ENCODE measurements around the gene FAM163B.
A peak's percentile ranks its signal among the peaks of the same experiment; 100 is the strongest.

The FAM163B gene

DNA sequence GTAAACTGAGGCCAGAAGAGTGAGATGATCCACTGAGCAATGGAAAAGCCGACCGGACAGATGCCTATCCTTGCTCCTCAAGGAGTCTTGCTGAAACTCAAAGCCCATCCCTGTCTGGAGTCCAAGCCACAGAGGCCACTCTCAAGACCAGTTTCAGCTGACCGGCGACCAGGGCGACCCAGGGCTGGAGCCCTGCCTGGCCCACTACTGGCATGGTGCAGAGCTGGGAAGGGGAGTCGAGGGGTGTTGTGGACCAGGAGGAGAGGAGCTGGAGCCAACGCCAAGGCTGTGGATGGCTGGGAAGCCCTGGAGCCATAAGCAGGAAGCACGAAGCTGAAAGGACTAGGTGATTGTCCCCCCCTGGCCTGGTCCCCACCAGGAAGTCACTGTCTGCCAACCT, 22.1 kb downstream of the FAM163B start:
- Mint-ChIP-seq H3K4me3 (no peak overlapping the region), H3K9me3 (peaks cover 5 to 8% of the 10 kb centered on the region in 2 donors), H3K4me1 (peaks cover 23% of the 10 kb centered on the region), H3K27me3 (peaks cover 55% of the 10 kb centered on the region), H3K27ac (no peak overlapping the region)
- DNase-seq, result no peak
- ATAC-seq, result no peak

DNA sequence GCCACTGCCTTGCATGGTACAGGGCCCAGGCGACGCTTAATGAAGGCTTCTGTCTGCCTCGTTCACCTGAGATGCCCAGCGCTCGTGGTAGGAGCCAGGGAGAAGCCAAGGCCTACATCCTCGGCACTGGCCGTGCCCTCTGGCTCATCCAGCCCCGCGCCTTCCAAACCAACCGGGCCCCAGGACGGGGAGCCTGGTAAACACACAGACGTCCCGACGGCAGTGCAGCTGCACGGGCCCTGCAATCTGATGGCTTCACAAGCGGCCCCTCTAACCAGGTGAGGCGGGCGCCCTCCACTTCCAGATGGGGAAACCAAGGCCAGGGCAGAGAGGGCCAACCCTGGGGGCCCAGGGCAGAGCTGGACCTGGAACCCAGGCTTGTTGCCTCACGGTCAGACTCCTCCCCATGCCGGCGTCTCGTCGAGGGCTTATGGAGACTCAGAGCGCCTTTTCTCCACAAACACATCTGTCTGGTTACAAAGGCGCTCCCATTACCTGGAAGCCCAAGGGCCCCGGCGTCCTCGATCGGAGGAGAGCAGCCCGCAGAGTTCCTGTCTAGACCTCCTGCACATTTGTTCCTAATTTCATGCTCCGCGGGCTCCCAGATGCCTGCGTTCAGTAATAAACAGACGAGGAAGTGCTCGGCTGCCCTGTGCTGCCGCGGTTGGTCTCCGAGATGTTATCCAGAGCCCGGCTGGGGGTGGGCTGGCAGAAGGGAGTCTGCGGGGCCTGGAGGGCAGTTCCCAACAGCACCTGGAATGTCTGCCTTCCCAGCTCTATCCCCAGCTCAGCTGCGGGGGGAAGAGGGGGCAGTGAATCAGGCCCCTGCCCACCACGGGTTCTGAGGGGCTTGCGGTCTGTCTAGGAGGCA, 23.5 kb downstream of the FAM163B start:
- Mint-ChIP-seq H3K4me3 (no peak overlapping the region), H3K27ac (no peak overlapping the region), H3K4me1 (peaks cover 23% of the 10 kb centered on the region), H3K9me3 (peaks cover 5 to 8% of the 10 kb centered on the region in 2 donors), H3K27me3 (peaks cover 63% of the 10 kb centered on the region)
- ATAC-seq (no peak), DNase-seq (no peak)

- peaks cover 72% of the 10 kb centered on the region for H3K27me3 Mint-ChIP-seq
Measured at GRCh38 chr9:133584559-133585476, 24.4 kb downstream of the FAM163B start.

DNA sequence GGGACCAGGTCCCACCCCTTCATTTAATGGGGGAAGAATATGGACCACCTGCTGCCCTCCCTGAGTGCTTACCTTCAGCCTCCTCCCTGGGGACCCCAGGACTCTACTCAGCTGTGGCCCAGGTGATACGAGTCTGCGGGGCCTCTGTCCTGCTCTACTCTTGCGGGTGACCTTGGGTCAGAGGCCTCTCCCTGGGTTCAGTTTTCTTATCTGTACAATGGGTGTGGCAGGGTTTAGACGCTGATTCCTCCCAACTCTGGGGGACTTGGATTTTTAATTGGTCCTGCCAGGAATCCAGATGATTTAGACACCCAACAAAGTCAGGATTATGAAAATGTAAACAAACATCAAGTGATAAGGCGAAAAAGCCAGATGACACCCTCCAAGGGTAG, 25.0 kb downstream of the FAM163B start:
- peaks cover 23% of the 10 kb centered on the region for H3K4me1 Mint-ChIP-seq
- H3K9me3 Mint-ChIP-seq, result peaks cover 5 to 8% of the 10 kb centered on the region in 2 donors
- H3K27ac Mint-ChIP-seq, result peak overlapping the region in 1 of 2 donors; percentile 50
- no peak for ATAC-seq
- no peak overlapping the region for H3K4me3 Mint-ChIP-seq
- no peak for DNase-seq
- H3K27me3 Mint-ChIP-seq, result peaks cover 78% of the 10 kb centered on the region

More at GRCh38 chr9:133584559-133585476, 24.4 kb downstream of the FAM163B start:
- ATAC-seq (no peak), DNase-seq (no peak)
- H3K9me3 Mint-ChIP-seq, result peaks cover 5 to 8% of the 10 kb centered on the region in 2 donors
- peak overlapping the region in 1 of 2 donors; percentile 50 for H3K27ac Mint-ChIP-seq
- no peak overlapping the region for H3K4me3 Mint-ChIP-seq
- H3K4me1 Mint-ChIP-seq, result peaks cover 23% of the 10 kb centered on the region

DNA sequence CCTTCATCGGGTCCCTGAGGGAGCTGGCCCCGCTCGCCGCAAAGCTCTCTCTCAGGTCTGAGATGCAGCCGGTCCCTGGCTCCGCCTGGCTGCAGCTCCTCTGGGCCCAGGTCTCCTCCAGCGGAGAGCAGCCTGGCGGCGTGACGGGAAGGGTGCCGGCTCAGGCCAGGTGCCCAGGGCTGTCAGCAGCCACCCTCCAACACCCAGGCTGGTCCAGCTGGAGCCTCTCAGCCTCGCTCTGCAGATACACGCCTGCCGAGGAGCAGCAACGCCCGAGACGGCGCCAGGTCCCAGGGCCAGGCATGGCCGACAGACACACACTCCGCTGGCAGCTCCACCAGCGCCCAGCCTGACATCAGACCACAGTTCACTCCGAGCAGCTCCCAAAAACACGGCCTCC, 25.6 kb downstream of the FAM163B start:
- Mint-ChIP-seq H3K27me3 (peaks cover 84% of the 10 kb centered on the region), H3K4me3 (no peak overlapping the region), H3K9me3 (peaks cover 4 to 6% of the 10 kb centered on the region in 2 donors), H3K4me1 (peaks cover 23% of the 10 kb centered on the region), H3K27ac (no peak overlapping the region)
- DNase-seq (no peak), ATAC-seq (no peak)

DNA sequence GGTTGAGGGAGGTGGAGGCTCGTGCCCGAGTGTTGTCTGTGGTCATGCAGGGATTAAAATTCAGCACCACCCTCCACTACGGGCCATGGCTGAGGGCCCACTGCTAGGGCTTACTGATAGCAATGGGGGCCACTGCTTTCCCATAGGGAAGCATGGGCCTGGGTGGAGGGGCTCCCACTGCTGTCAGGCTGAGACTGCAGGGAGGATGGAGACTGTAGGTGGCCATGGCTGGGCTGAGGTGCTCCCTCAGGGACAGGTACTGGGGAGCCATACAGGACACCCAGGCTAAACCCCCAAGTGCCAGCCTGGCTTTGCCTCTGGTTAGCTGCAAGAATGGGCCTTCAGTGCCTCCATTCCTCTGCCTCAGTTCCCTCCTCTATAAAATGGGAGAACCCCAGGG, 26.1 kb downstream of the FAM163B start:
- Mint-ChIP-seq H3K27me3 (peaks cover 89% of the 10 kb centered on the region), H3K4me3 (no peak overlapping the region), H3K27ac (no peak overlapping the region), H3K9me3 (peaks cover 0 to under 1% of the 10 kb centered on the region in 2 donors), H3K4me1 (peaks cover 23% of the 10 kb centered on the region)
- DNase-seq (no peak), ATAC-seq (no peak)

GRCh38 chr9:133582501-133583045, 26.6 kb downstream of the FAM163B start:
- DNase-seq (no peak), ATAC-seq (no peak)
- H3K4me3 Mint-ChIP-seq, result no peak overlapping the region
- H3K27ac Mint-ChIP-seq, result no peak overlapping the region
- H3K27me3 Mint-ChIP-seq, result peaks cover 94% of the 10 kb centered on the region
- H3K9me3 Mint-ChIP-seq, result no peaks in the 10 kb centered on the region
- peaks cover 23% of the 10 kb centered on the region for H3K4me1 Mint-ChIP-seq

DNA sequence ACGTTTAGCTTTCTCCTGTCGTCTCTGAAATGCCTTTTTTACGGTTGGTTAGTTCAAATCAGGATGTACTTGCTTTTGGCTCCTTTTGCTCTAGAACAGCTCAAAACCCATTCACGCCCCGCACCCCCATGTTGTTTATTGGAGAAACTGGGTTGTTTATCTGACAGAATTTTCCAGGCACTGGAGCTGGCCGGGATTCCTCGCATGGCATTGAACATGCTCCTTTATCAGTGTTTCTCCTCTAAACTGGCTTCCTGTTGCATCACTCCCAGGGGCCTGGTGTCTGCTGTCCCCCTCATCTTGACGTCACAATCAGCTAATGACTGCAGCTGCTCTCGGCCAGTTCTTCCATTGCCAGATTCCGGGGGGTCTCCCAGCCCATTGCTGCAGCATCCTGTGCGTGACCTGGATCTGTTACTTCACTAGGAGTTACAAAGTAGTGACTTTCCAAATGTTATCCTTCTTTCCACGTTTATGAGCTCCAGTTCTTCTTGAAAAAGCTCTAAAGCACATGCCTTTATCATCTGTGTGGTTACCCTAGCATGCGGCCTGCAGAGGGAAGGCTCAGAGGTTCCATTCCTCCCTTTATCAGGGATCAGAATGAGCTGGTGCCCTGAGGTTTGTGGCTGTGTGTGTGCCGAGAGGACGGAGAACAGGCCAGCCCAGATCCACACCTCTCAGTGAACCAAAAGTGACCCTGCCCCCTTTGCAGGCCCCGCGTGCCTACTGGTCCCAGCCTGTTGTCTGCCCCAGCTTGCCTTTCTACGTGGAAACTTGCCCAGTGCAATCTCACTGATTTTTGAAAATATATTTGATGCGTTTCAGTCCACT, 27.5 kb downstream of the FAM163B start:
- DNase-seq (no peak), ATAC-seq (no peak)
- no peaks in the 10 kb centered on the region for H3K9me3 Mint-ChIP-seq
- H3K27me3 Mint-ChIP-seq, result peaks cover 98% of the 10 kb centered on the region
- H3K4me1 Mint-ChIP-seq, result peaks cover 30% of the 10 kb centered on the region
- H3K27ac Mint-ChIP-seq, result no peak overlapping the region
- no peak overlapping the region for H3K4me3 Mint-ChIP-seq

- peaks cover 98% of the 10 kb centered on the region for H3K27me3 Mint-ChIP-seq
- H3K4me1 Mint-ChIP-seq, result peaks cover 36% of the 10 kb centered on the region
- no peak for DNase-seq
- no peaks in the 10 kb centered on the region for H3K9me3 Mint-ChIP-seq
- no peak overlapping the region for H3K27ac Mint-ChIP-seq
- no peak overlapping the region for H3K4me3 Mint-ChIP-seq
- ATAC-seq, result no peak
Measured at GRCh38 chr9:133581011-133581410, 28.2 kb downstream of the FAM163B start.

DNA sequence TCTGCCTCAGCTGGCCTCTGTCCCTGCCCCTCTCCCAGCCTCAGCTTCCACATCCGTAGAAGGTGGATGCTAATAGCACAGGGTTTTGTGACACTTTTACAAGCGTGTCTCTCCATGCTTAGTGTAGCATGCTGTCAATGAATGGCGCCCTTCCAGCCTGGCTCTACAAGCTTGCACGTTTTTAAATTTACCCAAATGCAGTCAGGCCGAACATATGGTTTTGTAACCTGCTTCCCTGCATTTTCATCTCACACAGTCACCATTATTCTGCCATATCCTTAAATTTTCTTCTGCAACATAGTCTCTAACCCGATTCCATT, 28.8 kb downstream of the FAM163B start:
- H3K9me3 Mint-ChIP-seq, result no peaks in the 10 kb centered on the region
- peaks cover 36% of the 10 kb centered on the region for H3K4me1 Mint-ChIP-seq
- ATAC-seq (no peak), DNase-seq (no peak)
- no peak overlapping the region for H3K4me3 Mint-ChIP-seq
- H3K27me3 Mint-ChIP-seq, result peaks cover 98% of the 10 kb centered on the region
- no peak overlapping the region for H3K27ac Mint-ChIP-seq

- Mint-ChIP-seq H3K9me3 (no peaks in the 10 kb centered on the region), H3K4me3 (no peak overlapping the region), H3K27ac (no peak overlapping the region), H3K27me3 (peaks cover 96% of the 10 kb centered on the region), H3K4me1 (peaks cover 31% of the 10 kb centered on the region)
- ATAC-seq (peak; percentile 15), DNase-seq (no peak)
Measured at GRCh38 chr9:133579601-133580418, 29.4 kb downstream of the FAM163B start.

- H3K27me3 Mint-ChIP-seq, result peaks cover 85% of the 10 kb centered on the region
Measured at GRCh38 chr9:133578524-133579441, 30.4 kb downstream of the FAM163B start.

DNA sequence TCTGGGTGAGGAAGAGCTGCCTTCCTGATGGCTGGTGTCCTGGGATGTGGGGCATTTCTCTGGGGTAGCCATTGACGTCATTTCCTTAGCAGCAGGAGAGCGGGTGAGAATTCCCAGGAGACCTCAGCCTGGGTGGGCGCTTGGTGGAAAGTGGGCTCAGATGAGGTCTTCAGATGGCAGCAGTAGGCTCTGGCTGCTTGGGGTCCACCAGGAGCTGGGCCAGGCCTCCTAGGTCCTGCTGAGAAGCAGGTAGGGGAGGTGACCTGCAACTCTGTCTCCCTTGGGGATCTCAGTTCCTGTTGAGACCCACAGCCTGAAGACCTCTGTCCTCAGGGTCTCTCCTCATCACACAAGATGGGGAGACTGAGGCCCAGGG, 31.5 kb downstream of the FAM163B start:
- H3K27ac Mint-ChIP-seq, result no peak overlapping the region
- peaks cover 22% of the 10 kb centered on the region for H3K4me1 Mint-ChIP-seq
- no peaks in the 10 kb centered on the region for H3K9me3 Mint-ChIP-seq
- H3K27me3 Mint-ChIP-seq, result peaks cover 75% of the 10 kb centered on the region
- DNase-seq (no peak), ATAC-seq (no peak)
- no peak overlapping the region for H3K4me3 Mint-ChIP-seq

More at GRCh38 chr9:133578524-133579441, 30.4 kb downstream of the FAM163B start:
- no peak overlapping the region for H3K4me3 Mint-ChIP-seq
- H3K9me3 Mint-ChIP-seq, result no peaks in the 10 kb centered on the region
- no peak overlapping the region for H3K27ac Mint-ChIP-seq
- ATAC-seq, result no peak
- DNase-seq, result no peak
- H3K4me1 Mint-ChIP-seq, result peaks cover 22% of the 10 kb centered on the region
